Neural progenitor cell (in vitro differentiated cells): ENCODE results near the gene B3GNT5. TPM values are rescaled to one million over a fixed set of nuclear protein-coding genes. Genes with fewer than 3 reads are reported as not detected.

Experiments
- DNase-seq: peaks from one replicate; pipeline ENCODE4 v3.0.0-alpha.2; 2016; ENCODE audit warnings: low spot score
- H2AFZ ChIP-seq: fragments of 200-600 bp; sonication (generic); replicated peaks from 2 replicates; pipeline ENCODE4 v1.6.1; 2016; ENCODE audit warnings: antibody characterized with exemption
- H3F3A ChIP-seq: fragments of 200-600 bp; sonication (generic); 2 replicates; pipeline ENCODE4 v1.6.1; 2016; ENCODE audit warnings: antibody characterized with exemption, low read depth
- H3K27ac ChIP-seq: fragments of 200-600 bp; sonication (generic); 2 replicates; pipeline ENCODE4 v1.5.1; 2016; ENCODE audit warnings: mild to moderate bottlenecking
- H3K27me3 ChIP-seq: fragments of 200-600 bp; sonication (generic); 2 replicates; pipeline ENCODE4 v1.6.1; 2016; ENCODE audit warnings: mild to moderate bottlenecking, moderate library complexity
- H3K36me3 ChIP-seq: fragments of 200-600 bp; sonication (generic); 2 replicates; pipeline ENCODE4 v1.5.1; 2016
- H3K4me1 ChIP-seq: fragments of 200-600 bp; sonication (generic); 2 replicates; pipeline ENCODE4 v1.6.1; 2016; ENCODE audit warnings: mixed run types
- H3K4me2 ChIP-seq: fragments of 200-600 bp; sonication (generic); 2 replicates; pipeline ENCODE4 v1.6.1; 2016
- H3K4me3 ChIP-seq: fragments of 200-600 bp; sonication (generic); 2 replicates; pipeline ENCODE4 v1.5.1; 2016
- H3K79me2 ChIP-seq: fragments of 200-600 bp; sonication (generic); 2 replicates; pipeline ENCODE4 v1.6.1; 2016; ENCODE audit warnings: low read depth
- H3K9ac ChIP-seq: fragments of 200-600 bp; sonication (generic); 2 replicates; pipeline ENCODE4 v1.6.1; 2016
- H3K9me3 ChIP-seq: fragments of 200-600 bp; sonication (generic); 2 replicates; pipeline ENCODE4 v1.5.1; 2016; ENCODE audit warnings: low read depth
- H4K20me1 ChIP-seq: fragments of 200-600 bp; sonication (generic); 2 replicates; pipeline ENCODE4 v1.6.1; 2016; ENCODE audit warnings: low read depth
- H3K27ac Mint-ChIP-seq: 3 replicates; pipeline ENCODE4 v1.8.0; 2021; ENCODE audit warnings: mixed read lengths
- H3K27me3 Mint-ChIP-seq: 2 replicates; pipeline ENCODE4 v1.8.0; 2022; ENCODE audit warnings: low read depth, mild to moderate bottlenecking, inconsistent platforms, moderate library complexity, mixed read lengths; ENCODE audit not compliant: insufficient read depth
- H3K36me3 Mint-ChIP-seq: 3 replicates; pipeline ENCODE4 v1.8.0; 2021; ENCODE audit warnings: mixed read lengths
- H3K4me1 Mint-ChIP-seq: 3 replicates; pipeline ENCODE4 v1.8.0; 2021; ENCODE audit warnings: mixed read lengths
- H3K4me3 Mint-ChIP-seq: 3 replicates; pipeline ENCODE4 v1.8.0; 2021; ENCODE audit warnings: mild to moderate bottlenecking, moderate library complexity, mixed read lengths
- H3K9me3 Mint-ChIP-seq: 3 replicates; pipeline ENCODE4 v1.8.0; 2020; ENCODE audit warnings: mixed read lengths
- CTCF ChIP-seq: fragments of 200-600 bp; sonication (generic); IDR thresholded peaks from 2 replicates; pipeline ENCODE4 v1.5.1; 2017; ENCODE audit warnings: antibody characterized with exemption, mild to moderate bottlenecking
- EZH2 ChIP-seq: fragments of 200-600 bp; sonication (generic); IDR thresholded peaks from 2 replicates; pipeline ENCODE4 v1.6.1; 2017; ENCODE audit warnings: antibody characterized with exemption, mild to moderate bottlenecking, moderate library complexity
- EZH2phosphoT487 ChIP-seq: fragments of 200-600 bp; sonication (generic); IDR thresholded peaks from 2 replicates; pipeline ENCODE4 v1.6.1; 2017; ENCODE audit warnings: antibody characterized with exemption
- total RNA-seq: library from RNA; depleted of rRNA; stranded (reverse); fragments of >200 nt; gene quantifications from 2 replicates; pipeline ENCODE4 v1.2.3, GENCODE V29; 2015; ENCODE audit warnings: low replicate concordance

B3GNT5 gene
- total RNA-seq, 1 donor from 2014 or later: 14.1 TPM

GRCh38 chr3:183208800-183209199 is 44.3 kb upstream of the B3GNT5 start:
- Histone ChIP-seq H3K79me2 (no peaks in the 10 kb centered on the region), H3F3A (no peaks in the 10 kb centered on the region), H2AFZ (no peak overlapping the region), H3K9ac (no peak overlapping the region), H3K4me3 (no peak overlapping the region), H3K4me1 (peaks cover 3% of the 10 kb centered on the region), H3K27ac (no peak overlapping the region), H3K4me2 (no peak overlapping the region), H4K20me1 (no peaks in the 10 kb centered on the region), H3K9me3 (no peaks in the 10 kb centered on the region), H3K36me3 (no peaks in the 10 kb centered on the region), H3K27me3 (no peaks in the 10 kb centered on the region)
- H3K4me3 Mint-ChIP-seq: no peak overlapping the region
- peaks cover 5% of the 10 kb centered on the region for H3K9me3 Mint-ChIP-seq
- no peaks in the 10 kb centered on the region for H3K36me3 Mint-ChIP-seq
- H3K27me3 Mint-ChIP-seq: no peaks in the 10 kb centered on the region
- TF ChIP-seq CTCF: no peak
- no peak for TF ChIP-seq EZH2
- TF ChIP-seq EZH2phosphoT487: no peak
- H3K4me1 Mint-ChIP-seq: no peaks in the 10 kb centered on the region
- DNase-seq: no peak
- no peak overlapping the region for H3K27ac Mint-ChIP-seq

- Histone ChIP-seq H3F3A (no peaks in the 10 kb centered on the region), H3K4me2 (no peak overlapping the region), H3K4me1 (peaks cover 3% of the 10 kb centered on the region), H3K79me2 (no peaks in the 10 kb centered on the region), H3K9ac (no peak overlapping the region), H3K4me3 (no peak overlapping the region), H3K27me3 (no peaks in the 10 kb centered on the region), H3K27ac (no peak overlapping the region), H3K9me3 (no peaks in the 10 kb centered on the region), H4K20me1 (no peaks in the 10 kb centered on the region), H2AFZ (no peak overlapping the region), H3K36me3 (no peaks in the 10 kb centered on the region)
- Mint-ChIP-seq H3K36me3 (no peaks in the 10 kb centered on the region), H3K9me3 (peaks cover 2% of the 10 kb centered on the region), H3K27ac (no peak overlapping the region), H3K27me3 (no peaks in the 10 kb centered on the region), H3K4me1 (no peaks in the 10 kb centered on the region), H3K4me3 (no peak overlapping the region)
- no peak for TF ChIP-seq CTCF
- no peak for TF ChIP-seq EZH2
- TF ChIP-seq EZH2phosphoT487: no peak
- DNase-seq: no peak
These were observed 42.7 kb upstream of the B3GNT5 start for GRCh38 chr3:183210341-183210740.

GRCh38 chr3:183210862-183211341 is 42.2 kb upstream of the B3GNT5 start:
- no peak overlapping the region for H3K9ac ChIP-seq
- H3K4me3 ChIP-seq: no peak overlapping the region
- TF ChIP-seq EZH2 (no peak), EZH2phosphoT487 (no peak), CTCF (no peak)
- Mint-ChIP-seq H3K4me3 (no peak overlapping the region), H3K27me3 (no peaks in the 10 kb centered on the region), H3K4me1 (no peaks in the 10 kb centered on the region), H3K9me3 (peaks cover 2% of the 10 kb centered on the region), H3K27ac (no peak overlapping the region), H3K36me3 (no peaks in the 10 kb centered on the region)
- H3K9me3 ChIP-seq: no peaks in the 10 kb centered on the region
- no peak overlapping the region for H3K4me2 ChIP-seq
- H3K36me3 ChIP-seq: no peaks in the 10 kb centered on the region
- no peaks in the 10 kb centered on the region for H3K27me3 ChIP-seq
- H3K4me1 ChIP-seq: peaks cover 3% of the 10 kb centered on the region
- H2AFZ ChIP-seq: no peak overlapping the region
- H4K20me1 ChIP-seq: no peaks in the 10 kb centered on the region
- no peak overlapping the region for H3K27ac ChIP-seq
- H3F3A ChIP-seq: no peaks in the 10 kb centered on the region
- H3K79me2 ChIP-seq: no peaks in the 10 kb centered on the region
- no peak for DNase-seq
